HG03097 (cell line): ENCODE results near the gene B3GALT6.

Experiments used
- ATAC-seq: cut with Tn5 transposase; IDR thresholded peaks from one replicate; pipeline ENCODE4 v1.9.1; 2021; ENCODE audit not compliant: unreplicated experiment, low FRiP score

The B3GALT6 gene

GRCh38 chr1:1281533-1282321 is 49.7 kb downstream of the B3GALT6 start:
- ATAC-seq, result no peak

DNA sequence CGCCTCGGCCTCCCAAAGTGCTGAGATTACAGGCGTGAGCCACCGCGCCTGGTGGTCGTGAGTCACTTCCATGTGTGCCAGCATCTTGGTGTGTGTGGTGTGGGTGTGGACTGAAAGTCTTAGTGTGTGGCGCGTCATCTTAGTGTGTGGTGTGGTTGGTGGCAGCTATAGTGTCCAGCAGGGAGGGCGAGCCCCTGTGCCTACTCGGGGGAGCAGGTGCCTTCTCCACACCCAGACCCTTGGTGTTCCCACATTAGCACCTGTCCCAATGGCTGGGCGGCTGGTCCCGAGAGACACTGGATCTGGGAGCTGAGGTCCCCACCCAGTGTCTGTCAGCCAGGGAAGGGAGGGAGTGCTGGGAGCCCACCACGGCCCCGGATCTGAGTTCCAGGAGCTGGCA is 51.0 kb downstream of the B3GALT6 start:
- ATAC-seq, result no peak

GRCh38 chr1:1283821-1284220 is 51.8 kb downstream of the B3GALT6 start:
- ATAC-seq, result no peak
